Testis (tissue), 3 donors: ENCODE results near the gene CHMP2A. TPM values are rescaled to one million over a fixed set of nuclear protein-coding genes. Genes with fewer than 3 reads are reported as not detected.
A peak's percentile ranks its signal among the peaks of the same experiment; 100 is the strongest.

ENCODE experiments used
- DNase-seq: peaks from one replicate; pipeline ENCODE4 v3.0.0-alpha.2; 2019
- H3K27ac ChIP-seq, 2 donors: fragments of 200-600 bp; sonication (generic); one replicate each; pipeline ENCODE4 v1.5.1; 2019
- H3K27me3 ChIP-seq: fragments of 200-600 bp; sonication (generic); one replicate; pipeline ENCODE4 v1.5.1; 2019
- H3K36me3 ChIP-seq: fragments of 200-600 bp; sonication (generic); one replicate; pipeline ENCODE4 v1.5.1; 2017; ENCODE audit warnings: low read depth; ENCODE audit errors: missing control alignments
- H3K4me1 ChIP-seq: fragments of 200-600 bp; sonication (generic); one replicate; pipeline ENCODE4 v1.5.1; 2019
- H3K4me3 ChIP-seq, 2 donors: fragments of 200-600 bp; sonication (generic); one replicate each; pipeline ENCODE4 v1.5.1; 2017 to 2019
- H3K9me3 ChIP-seq: fragments of 200-600 bp; sonication (generic); one replicate; pipeline ENCODE4 v1.5.1; 2017
- POLR2A ChIP-seq: fragments of 450-650 bp; IDR thresholded peaks from one replicate; pipeline ENCODE4 v1.6.1; 2017; ENCODE audit warnings: antibody characterized with exemption, mild to moderate bottlenecking, moderate library complexity
- WGBS, 2 donors: methylation state at CpG; one replicate each; pipeline ENCODE4 v1.1.5; 2018; 5-methylcytosine and 5-hydroxymethylcytosine counted together
- intact Hi-C: fragments of 100-400 bp; cut with DNase I; formaldehyde crosslinking; loops from one replicate; pipeline ENCODE4 v1.15.1; 2023; ENCODE audit warnings: low total_unique reads
- polyA plus RNA-seq: library from polyadenylated mRNA; stranded (reverse); fragments of 350-450 nt; fragmentation: Illumina TruSeq; extraction: RNeasy Lipid Tissue Mini Kit (QIAGEN cat#74804); gene quantifications from one replicate; pipeline ENCODE4 v1.2.3, GENCODE V29; 2014; ENCODE audit warnings: low read depth, low replicate concordance; ENCODE audit not compliant: insufficient read depth
- total RNA-seq, 2 donors: library from RNA; depleted of rRNA; stranded (reverse); fragments of >200 nt; gene quantifications; one replicate each; pipeline ENCODE4 v1.2.3, GENCODE V29; 2016
- TF ChIP-seq, protein P1 (sequence below), 3 experiments: fragments of 450-650 bp in 2 of 3; fragments of 200-600 bp in 1 of 3; sonication (generic) in 1 of 3; IDR thresholded peaks; one replicate each; pipeline ENCODE4 v1.5.1; 2016 to 2019; ENCODE audit warnings: antibody characterized with exemption in 3 of 3, mild to moderate bottlenecking in 2 of 3, moderate library complexity in 1 of 3

CHMP2A gene
- total and polyA plus RNA-seq, 3 donors from 2014 or later, result 115 to 155 (median 126) TPM

DNA sequence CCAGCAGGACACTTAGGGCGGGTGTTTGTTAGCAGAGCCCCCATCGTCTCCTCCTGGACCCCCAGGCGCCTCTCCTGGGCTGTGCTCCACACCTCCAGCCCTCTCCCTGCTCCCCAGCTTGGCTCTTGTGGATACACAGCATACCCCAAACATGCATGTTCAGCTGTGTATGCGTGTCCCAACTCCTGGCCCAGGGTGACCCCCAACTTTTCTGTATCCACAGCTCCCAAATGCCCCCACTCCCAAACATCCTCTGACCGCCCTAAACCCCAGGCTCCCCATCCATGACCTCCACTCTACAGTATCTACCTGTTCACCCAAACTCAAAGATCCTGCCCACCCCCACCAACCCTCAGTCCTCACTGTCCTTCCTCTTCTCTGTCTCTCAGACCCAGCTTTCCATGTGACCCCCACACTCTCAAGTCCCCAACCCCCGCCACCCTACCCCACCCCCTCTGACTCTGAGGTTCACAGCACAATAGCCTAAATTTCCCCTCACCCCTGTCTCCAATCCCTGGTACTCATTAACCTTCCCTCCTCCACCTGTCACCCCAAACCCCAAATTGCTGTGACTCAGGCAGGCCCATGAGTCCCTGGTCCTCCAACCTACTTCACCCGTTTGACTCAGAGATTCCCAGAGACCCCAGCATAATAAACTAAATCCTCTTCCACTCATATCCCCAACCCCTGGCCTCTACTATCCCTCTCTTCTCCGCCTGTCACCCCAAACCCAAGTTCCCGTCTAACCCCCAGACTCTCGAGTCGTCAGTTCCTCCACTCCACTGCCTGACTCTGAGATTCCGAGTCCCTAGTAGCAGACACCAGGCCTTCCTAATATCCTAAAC is 2.5 kb upstream of the CHMP2A start:
- peaks cover 54% of the 10 kb centered on the region for H3K4me1 ChIP-seq
- 14 to 27% methylated on average over 9 to 12 of the region's 12 CpGs for WGBS, 2 donors

GRCh38 chr19:58556622-58557220 is 1.8 kb upstream of the CHMP2A start:
- Histone ChIP-seq H3K27ac (peak overlapping the region; percentile 92 to 100), H3K4me1 (peaks cover 47% of the 10 kb centered on the region), H3K36me3 (no peaks in the 10 kb centered on the region), H3K27me3 (no peaks in the 10 kb centered on the region), H3K9me3 (no peaks in the 10 kb centered on the region), H3K4me3 (no peak overlapping the region)
- 47 to 56% methylated on average over 10 of the region's 10 CpGs for WGBS, 2 donors
- no peak for DNase-seq
- TF ChIP-seq POLR2A, result no peak
- TF ChIP-seq, protein P1, sequence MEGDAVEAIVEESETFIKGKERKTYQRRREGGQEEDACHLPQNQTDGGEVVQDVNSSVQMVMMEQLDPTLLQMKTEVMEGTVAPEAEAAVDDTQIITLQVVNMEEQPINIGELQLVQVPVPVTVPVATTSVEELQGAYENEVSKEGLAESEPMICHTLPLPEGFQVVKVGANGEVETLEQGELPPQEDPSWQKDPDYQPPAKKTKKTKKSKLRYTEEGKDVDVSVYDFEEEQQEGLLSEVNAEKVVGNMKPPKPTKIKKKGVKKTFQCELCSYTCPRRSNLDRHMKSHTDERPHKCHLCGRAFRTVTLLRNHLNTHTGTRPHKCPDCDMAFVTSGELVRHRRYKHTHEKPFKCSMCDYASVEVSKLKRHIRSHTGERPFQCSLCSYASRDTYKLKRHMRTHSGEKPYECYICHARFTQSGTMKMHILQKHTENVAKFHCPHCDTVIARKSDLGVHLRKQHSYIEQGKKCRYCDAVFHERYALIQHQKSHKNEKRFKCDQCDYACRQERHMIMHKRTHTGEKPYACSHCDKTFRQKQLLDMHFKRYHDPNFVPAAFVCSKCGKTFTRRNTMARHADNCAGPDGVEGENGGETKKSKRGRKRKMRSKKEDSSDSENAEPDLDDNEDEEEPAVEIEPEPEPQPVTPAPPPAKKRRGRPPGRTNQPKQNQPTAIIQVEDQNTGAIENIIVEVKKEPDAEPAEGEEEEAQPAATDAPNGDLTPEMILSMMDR (IDR thresholded peaks at IDR 0.05), result no peak
- intact Hi-C loops, result no loop called here

More for the DNA sequence above, 2.5 kb upstream of the CHMP2A start:
- DNase-seq, result no peak
- intact Hi-C loops, result no loop called here
- no peaks in the 10 kb centered on the region for H3K9me3 ChIP-seq
- no peak for TF ChIP-seq POLR2A
- TF ChIP-seq, protein P1 (IDR thresholded peaks at IDR 0.05), result no peak
- no peaks in the 10 kb centered on the region for H3K36me3 ChIP-seq
- peak overlapping the region; percentile 92 to 100 for H3K27ac ChIP-seq
- no peaks in the 10 kb centered on the region for H3K27me3 ChIP-seq
- H3K4me3 ChIP-seq, result peak overlapping the region; percentile 66 to 84

DNA sequence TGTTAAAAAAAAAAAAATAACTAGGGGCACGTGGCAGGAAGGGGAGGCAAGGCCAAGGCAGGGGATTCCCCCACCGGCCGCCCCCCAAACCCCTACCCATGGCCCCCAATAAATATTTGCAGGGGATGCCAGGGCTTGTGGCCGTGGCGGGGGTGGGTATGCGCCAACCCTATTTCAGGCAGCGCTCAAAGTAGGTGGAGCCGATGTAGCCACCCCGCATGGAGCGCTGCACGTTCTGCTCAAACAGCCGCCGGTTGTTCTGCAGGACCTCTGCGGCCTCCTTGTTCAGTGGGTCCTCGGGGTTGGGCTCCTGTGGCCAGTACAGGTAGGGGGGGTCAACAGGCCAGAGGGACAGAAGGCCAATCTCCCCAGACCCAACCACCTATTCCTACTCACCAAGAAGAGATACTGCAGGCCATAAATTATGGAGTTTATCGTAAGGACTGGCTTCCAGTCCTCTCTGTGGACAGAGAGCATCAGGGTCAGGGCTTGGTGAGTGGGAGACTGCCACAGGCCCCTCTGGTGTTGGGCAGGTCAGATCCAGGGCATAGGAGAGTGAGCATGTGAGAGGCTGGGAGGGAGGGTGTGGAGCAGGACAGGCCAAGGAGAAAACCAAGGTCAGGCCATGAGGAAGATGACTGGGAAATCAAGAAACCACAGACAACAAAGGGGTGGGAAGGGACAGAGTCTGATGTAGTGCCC is 1.2 kb upstream of the CHMP2A start:
- Histone ChIP-seq H3K4me3 (no peak overlapping the region), H3K9me3 (no peaks in the 10 kb centered on the region), H3K36me3 (no peaks in the 10 kb centered on the region), H3K4me1 (peaks cover 42% of the 10 kb centered on the region), H3K27ac (peak overlapping the region; percentile 66 to 100), H3K27me3 (no peaks in the 10 kb centered on the region)
- no peak for DNase-seq
- WGBS, 2 donors, result 60 to 66% methylated on average over 10 to 16 of the region's 16 CpGs
- TF ChIP-seq, protein P1 (IDR thresholded peaks at IDR 0.05), result no peak
- TF ChIP-seq POLR2A, result no peak
- intact Hi-C loops, result no loop called here

DNA sequence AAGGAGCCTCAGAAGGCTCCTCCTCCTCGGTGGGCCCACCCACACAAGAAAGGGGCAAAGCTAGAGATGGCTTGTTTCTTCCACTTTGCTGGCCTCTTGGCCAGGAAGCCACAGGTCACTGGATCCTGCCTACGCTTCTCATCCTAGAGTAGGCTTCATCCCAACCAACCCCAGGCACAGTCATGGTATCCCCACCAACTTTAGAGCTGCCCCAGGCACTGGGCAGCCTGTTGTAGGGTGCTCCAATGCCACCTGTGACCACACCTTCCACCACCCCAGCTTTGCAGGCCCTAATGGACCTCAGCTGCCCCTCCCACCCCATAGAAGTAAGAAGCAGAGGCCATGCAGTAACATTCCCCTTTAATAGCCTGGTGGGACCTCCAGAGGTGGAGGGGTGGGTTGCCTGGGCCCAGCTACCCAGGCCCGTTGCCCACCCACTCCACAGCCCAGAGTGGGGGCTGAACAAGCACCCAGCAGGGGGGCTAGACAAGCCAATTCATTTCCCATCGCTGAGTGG is 522 bp upstream of the CHMP2A start:
- peak; percentile 15 for DNase-seq

More for the DNA sequence above, 522 bp upstream of the CHMP2A start:
- Histone ChIP-seq H3K27ac (peak overlapping the region; percentile 66 to 93), H3K36me3 (no peaks in the 10 kb centered on the region), H3K4me1 (peaks cover 39% of the 10 kb centered on the region), H3K4me3 (peak overlapping the region; percentile 68 to 79), H3K9me3 (no peaks in the 10 kb centered on the region), H3K27me3 (no peaks in the 10 kb centered on the region)
- intact Hi-C loops, result no loop called here
- TF ChIP-seq, protein P1 (IDR thresholded peaks at IDR 0.05), result no peak
- TF ChIP-seq POLR2A, result no peak
- WGBS, 2 donors, result 0 to 26% methylated on average over 2 to 4 of the region's 4 CpGs
